CD4-positive, alpha-beta T cell (primary cell): ENCODE data around the gene ANKZF1. TPM values are rescaled to one million over a fixed set of nuclear protein-coding genes. Genes with fewer than 3 reads are reported as not detected.

Experiments
- ATAC-seq: fragments of 200-7000 bp; cut with Tn5 transposase; one replicate; pipeline ENCODE4 v1.10.0; 2022; ENCODE audit warnings: mild to moderate bottlenecking; ENCODE audit not compliant: poor library complexity
- CTCF ChIA-PET: fragments of 350-600 bp; sonication (Branson Sonifier 250); formaldehyde crosslinking; loops from one replicate; lab custom pipeline; 2021; ENCODE audit warnings: antibody characterized with exemption, inconsistent platforms; lab: Charles Lee
- POLR2A ChIA-PET: fragments of 350-600 bp; sonication (Branson Sonifier 250); formaldehyde crosslinking; loops from one replicate; lab custom pipeline; 2021; ENCODE audit warnings: antibody characterized with exemption, inconsistent platforms; lab: Charles Lee
- DNase-seq, 14 experiments: peaks; one replicate each; pipeline ENCODE4 v3.0.0-alpha.2; 2013 to 2020; ENCODE audit warnings: mixed read lengths in 2 of 14
- H3K27ac ChIP-seq, 2 donors: one replicate each; pipeline versions ENCODE4 v1.5.1 to v1.7.0; 2013; ENCODE audit warnings: low read length in 2 of 2, low read depth in 1 of 2, mild to moderate bottlenecking in 1 of 2
- H3K27me3 ChIP-seq, 2 experiments: 1 replicate in 1 of 2; 2 replicates in 1 of 2; pipeline versions ENCODE4 v1.6.1 to v1.7.0; 2013; ENCODE audit warnings: low read length in 2 of 2, control low read depth in 1 of 2, mild to moderate bottlenecking in 1 of 2, moderate library complexity in 1 of 2; ENCODE audit not compliant: insufficient read depth in 2 of 2, control insufficient read depth in 1 of 2
- H3K36me3 ChIP-seq: one replicate; pipeline ENCODE4 v1.6.1; 2013; ENCODE audit warnings: low read length, control low read depth; ENCODE audit not compliant: insufficient read depth
- H3K4me1 ChIP-seq: one replicate; pipeline ENCODE4 v1.6.1; 2013; ENCODE audit warnings: low read length, control low read depth; ENCODE audit not compliant: insufficient read depth
- H3K4me3 ChIP-seq: one replicate; pipeline ENCODE4 v1.5.1; 2013; ENCODE audit warnings: mild to moderate bottlenecking, low read length, moderate library complexity
- H3K9me3 ChIP-seq, 2 experiments: 1 replicate in 1 of 2; 2 replicates in 1 of 2; pipeline versions ENCODE4 v1.6.1 to v1.7.0; 2013; ENCODE audit warnings: low read length in 2 of 2, mild to moderate bottlenecking in 2 of 2, control low read depth in 1 of 2, moderate library complexity in 1 of 2; ENCODE audit not compliant: control insufficient read depth in 1 of 2, insufficient read depth in 1 of 2
- H3K27ac Mint-ChIP-seq: one replicate; pipeline ENCODE4 v1.8.0; 2020; ENCODE audit warnings: mixed read lengths
- H3K27me3 Mint-ChIP-seq: one replicate; pipeline ENCODE4 v1.8.0; 2021; ENCODE audit warnings: mixed read lengths
- H3K36me3 Mint-ChIP-seq: one replicate; pipeline ENCODE4 v1.8.0; 2021; ENCODE audit warnings: low read depth, mixed read lengths
- H3K4me1 Mint-ChIP-seq: one replicate; pipeline ENCODE4 v1.8.0; 2021; ENCODE audit warnings: low read depth, mixed read lengths
- H3K4me3 Mint-ChIP-seq: one replicate; pipeline ENCODE4 v1.8.0; 2020; ENCODE audit warnings: mild to moderate bottlenecking, mixed read lengths
- H3K9me3 Mint-ChIP-seq: one replicate; pipeline ENCODE4 v1.8.0; 2020; ENCODE audit warnings: mixed read lengths
- CTCF ChIP-seq: fragments of 200-600 bp; IDR thresholded peaks from one replicate; pipeline ENCODE4 v1.8.0; 2022; ENCODE audit warnings: antibody characterized with exemption, mild to moderate bottlenecking
- intact Hi-C, 2 experiments: fragments of 100-400 bp; cut with DNase I in 1 of 2; cut with micrococcal nuclease in 1 of 2; formaldehyde crosslinking; loops; one replicate each; pipeline versions ENCODE4 v1.15.1 to v1.9.0; 2023 to 2025; cut with DNase I, micrococcal nuclease
- total RNA-seq, 174 experiments: library from RNA in 2 of 174; stranded (reverse) in 2 of 174; gene quantifications; one replicate each; pipeline ENCODE4 v1.2.3 and lab custom pipeline; 2021 to 2026

Gene ANKZF1
- total RNA-seq, 2 experiments from 2014 or later, result 128 to 135 TPM

GRCh38 chr2:219274361-219274921 lies 44.8 kb downstream of the ANKZF1 start:
- Mint-ChIP-seq H3K4me3 (no peak overlapping the region), H3K4me1 (peaks cover 21% of the 10 kb centered on the region), H3K36me3 (peaks cover under 1% of the 10 kb centered on the region), H3K27ac (no peak overlapping the region), H3K27me3 (no peaks in the 10 kb centered on the region), H3K9me3 (no peaks in the 10 kb centered on the region)
- ATAC-seq (no peak), DNase-seq (no peak)
- CTCF ChIA-PET, result interaction anchor here (1.2 to 2.1 kb wide), 2 partner anchors 20 kb away, joined by 3 to 15 read pairs; no protein-coding TSS in a partner anchor
- H3K9me3 ChIP-seq, result no peaks in the 10 kb centered on the region
- H3K27me3 ChIP-seq, result peaks cover 0 to 2% of the 10 kb centered on the region in 2 experiments
- intact Hi-C loops, result no loop called here
- H3K4me1 ChIP-seq, result peaks cover 19% of the 10 kb centered on the region
- H3K27ac ChIP-seq, result no peak overlapping the region
- TF ChIP-seq CTCF, result no peak
- no peaks in the 10 kb centered on the region for H3K36me3 ChIP-seq
- POLR2A ChIA-PET, result interaction anchor here (0.8 to 2.1 kb wide), 2 partner anchors 20 to 22 kb away, joined by 3 to 7 read pairs; partner anchors contain the start of genes TUBA4A and TUBA4B
- no peak overlapping the region for H3K4me3 ChIP-seq

DNA sequence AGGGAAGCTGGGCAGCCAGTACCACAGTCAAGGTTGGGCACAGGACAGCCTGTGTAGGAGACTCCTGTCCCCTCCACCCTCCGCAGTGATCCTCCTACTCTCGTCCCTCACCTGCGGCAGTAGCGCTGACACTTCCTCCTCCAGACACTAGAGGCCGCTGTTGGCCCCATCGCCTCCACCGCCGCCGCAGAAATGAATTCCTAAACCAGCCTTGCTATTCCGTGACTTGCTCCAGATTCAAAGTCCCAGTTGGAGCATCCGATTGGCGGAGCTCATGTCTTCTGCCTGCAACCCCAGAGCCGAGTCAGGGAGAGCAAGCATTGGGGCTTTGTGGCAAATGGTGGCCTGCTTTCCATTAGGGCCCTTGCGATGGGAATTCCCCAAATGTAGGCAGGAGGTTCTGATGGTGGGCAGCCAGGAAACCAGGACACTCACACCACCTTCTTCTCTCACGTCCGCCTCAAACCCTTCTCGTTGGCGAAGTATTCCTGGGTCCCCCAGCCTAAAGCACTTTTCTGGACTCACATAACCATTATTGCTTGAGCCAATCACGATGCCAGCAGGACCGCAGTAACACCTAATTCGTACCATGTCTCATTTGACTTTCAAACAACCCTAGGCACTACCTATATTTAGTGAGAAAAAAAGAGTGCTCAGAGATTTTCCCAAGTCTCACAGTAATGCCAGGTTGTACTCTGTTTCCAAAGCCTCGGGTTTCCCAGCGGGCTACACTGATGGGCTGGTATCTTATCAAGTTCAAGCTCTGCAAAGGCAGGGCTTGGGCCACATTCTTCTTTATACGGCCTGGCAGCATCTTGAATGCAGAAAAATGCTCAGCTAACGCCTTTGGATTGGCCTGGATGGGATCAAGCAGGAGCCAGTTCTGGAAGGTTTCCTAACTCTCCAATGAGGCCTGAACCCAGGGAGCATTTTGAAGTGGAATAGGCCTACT lies 48.4 kb downstream of the ANKZF1 start:
- ChIA-PET CTCF (interaction anchor here (0.7 to 12.0 kb wide), 16 partner anchors 10 to 117 kb away, joined by 3 to 190 read pairs (median 4); partner anchors contain the start of genes ANKZF1, ATG9A, DNPEP and NHEJ1), POLR2A (interaction anchor here (1.0 to 7.5 kb wide), 12 partner anchors 17 to 101 kb away, joined by 3 to 202 read pairs (median 13); partner anchors contain the start of genes ABCB6, ANKZF1, ATG9A and CNPPD1)
- Mint-ChIP-seq H3K36me3 (peaks cover 36% of the 10 kb centered on the region), H3K9me3 (no peaks in the 10 kb centered on the region), H3K4me1 (peaks cover 43% of the 10 kb centered on the region), H3K27ac (peak overlapping the region; percentile 98), H3K4me3 (peak overlapping the region; percentile 97), H3K27me3 (no peaks in the 10 kb centered on the region)
- Histone ChIP-seq H3K36me3 (peaks cover 27% of the 10 kb centered on the region), H3K27me3 (no peaks in the 10 kb centered on the region), H3K27ac (peak overlapping the region; percentile 84 to 97), H3K4me1 (peaks cover 43% of the 10 kb centered on the region), H3K4me3 (peak overlapping the region; percentile 29), H3K9me3 (no peaks in the 10 kb centered on the region)
- peak; percentile 60 to 87 (median 71) for DNase-seq
- peak; percentile 98 for TF ChIP-seq CTCF
- ATAC-seq, result no peak
- intact Hi-C loops, result loop anchor here (1.0 to 5.0 kb wide), 7 partner anchors 20 to 109 kb away; partner anchors contain the start of genes DNPEP (in 2 of the 2), CNPPD1 (in 1 of the 2) and RETREG2 (in 1 of the 2)

DNA sequence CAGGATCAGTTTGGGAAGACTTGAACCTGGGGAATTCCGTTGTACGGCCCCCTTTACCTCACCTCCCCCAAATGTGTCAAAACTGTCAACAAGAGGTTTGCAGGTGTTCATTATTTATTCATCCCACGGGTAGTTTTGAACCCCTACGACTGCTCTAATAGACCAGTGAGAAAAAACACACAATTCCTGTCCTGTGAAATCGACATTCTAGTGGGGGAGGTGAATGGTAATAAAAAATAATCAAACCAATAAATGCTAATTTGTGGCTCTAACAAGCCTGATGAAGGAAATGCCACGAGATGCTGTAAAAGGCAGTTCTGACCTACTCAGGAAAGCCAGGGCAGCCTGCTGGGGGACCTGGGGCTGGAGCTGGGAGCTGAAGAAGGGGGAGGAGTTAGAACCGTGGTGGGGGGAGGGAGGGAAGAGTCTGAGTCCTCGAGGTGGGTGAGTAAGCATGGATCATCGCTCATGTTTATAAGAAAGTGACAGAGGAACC lies 49.1 kb downstream of the ANKZF1 start:
- peaks cover 43% of the 10 kb centered on the region for H3K4me1 Mint-ChIP-seq
- POLR2A ChIA-PET, result interaction anchor here (0.6 to 7.5 kb wide), 21 partner anchors 9 to 987 kb away, joined by 3 to 202 read pairs (median 5); partner anchors contain the start of genes ABCB6, ANKZF1, ATG9A and CHPF
- DNase-seq, result no peak

More for the DNA sequence above, 49.1 kb downstream of the ANKZF1 start:
- intact Hi-C loops, result loop anchor here (1.0 to 5.0 kb wide), 8 partner anchors 17 to 109 kb away; partner anchors contain the start of genes DNPEP (in 2 of the 2), ANKZF1 (in 1 of the 2), ATG9A (in 1 of the 2) and CNPPD1 (in 1 of the 2)
- Histone ChIP-seq H3K27me3 (no peaks in the 10 kb centered on the region), H3K27ac (peak overlapping the region; percentile 84 to 97), H3K4me1 (peaks cover 43% of the 10 kb centered on the region), H3K4me3 (peak overlapping the region; percentile 66), H3K36me3 (peaks cover 35% of the 10 kb centered on the region), H3K9me3 (no peaks in the 10 kb centered on the region)
- no peak for ATAC-seq
- Mint-ChIP-seq H3K27ac (peak overlapping the region; percentile 98), H3K27me3 (no peaks in the 10 kb centered on the region), H3K9me3 (no peaks in the 10 kb centered on the region), H3K4me3 (peak overlapping the region; percentile 97), H3K36me3 (peaks cover 42% of the 10 kb centered on the region)
- TF ChIP-seq CTCF, result no peak
- CTCF ChIA-PET, result interaction anchor here (0.8 to 12.0 kb wide), 8 partner anchors 16 to 118 kb away, joined by 3 to 190 read pairs (median 6); partner anchors contain the start of genes ANKZF1, ATG9A, DNPEP and NHEJ1
